ENCODE results near the gene PPTC7. TPM values are rescaled to one million over a fixed set of nuclear protein-coding genes. Genes with fewer than 3 reads are reported as not detected.

Gene PPTC7
- total RNA-seq, 4 donors from 2014 or later = 25.3 to 36.4 (median 27.1) TPM

- intact Hi-C loops (cut with DNase I; ENCODE audit: low total_unique reads) = no loop called here
- Histone ChIP-seq H3K27me3 (no peaks in the 10 kb centered on the region), H3K4me3 (no peak overlapping the region), H3K27ac (peak overlapping the region; percentile 66 to 77 (median 72)), H3K4me1 (peaks cover 37 to 73% (median 53%) of the 10 kb centered on the region in 4 donors), H3K9me3 (no peaks in the 10 kb centered on the region), H3K36me3 (peaks cover 0 to 20% (median 0%) of the 10 kb centered on the region in 4 donors)
- peak; percentile 62 for DNase-seq
- in situ Hi-C loops (cut with MboI; ENCODE audit: low pct_ligation_motif_present in 1 of 4, low pct_unique_long_range_greater_than_20kb in 1 of 4, low sequenced_read_pairs in 3 of 4) = no loop called here
- 70 to 74% methylated on average over 3 to 5 of the region's 5 CpGs for whole genome bisulfite sequencing, 2 donors (ENCODE audit: low coverage in 1 of 2)
- TF ChIP-seq POLR2A (IDR thresholded peaks at IDR 0.05) (no peak), CTCF (IDR thresholded peaks at IDR 0.05) (peak in 1 of 5 experiments; percentile 40)
These were observed 44.1 kb downstream of the PPTC7 start for GRCh38 chr12:110538869-110539622.

- no peaks in the 10 kb centered on the region for H3K27me3 ChIP-seq
- in situ Hi-C loops (cut with MboI; ENCODE audit: low pct_ligation_motif_present in 1 of 4, low pct_unique_long_range_greater_than_20kb in 1 of 4, low sequenced_read_pairs in 3 of 4) = no loop called here
- intact Hi-C loops (cut with DNase I; ENCODE audit: low total_unique reads) = no loop called here
- peaks cover 37 to 75% (median 53%) of the 10 kb centered on the region in 4 donors for H3K4me1 ChIP-seq
- H3K9me3 ChIP-seq = no peaks in the 10 kb centered on the region
- H3K4me3 ChIP-seq = no peak overlapping the region
- WGBS, 2 donors (ENCODE audit: low coverage in 1 of 2) = 58% methylated on average over 9 of the region's 9 CpGs; no CpG with 5 or more reads in 1 of the 2 donors
- H3K27ac ChIP-seq = peak overlapping the region; percentile 66 to 77 (median 72)
- TF ChIP-seq CTCF (IDR thresholded peaks at IDR 0.05) (no peak), EP300 (IDR thresholded peaks at IDR 0.05; ENCODE audit: low read depth) (no peak), POLR2A (IDR thresholded peaks at IDR 0.05) (no peak), POLR2AphosphoS5 (IDR thresholded peaks at IDR 0.05) (no peak)
- peak; percentile 44 for DNase-seq
- peaks cover 0 to 20% (median 0%) of the 10 kb centered on the region in 4 donors for H3K36me3 ChIP-seq
These were observed 45.3 kb downstream of the PPTC7 start for GRCh38 chr12:110537605-110538409.

GRCh38 chr12:110536834-110537604 lies 46.1 kb downstream of the PPTC7 start:
- H3K27ac ChIP-seq = peak overlapping the region; percentile 66 to 77 (median 72)
- intact Hi-C loops (cut with DNase I; ENCODE audit: low total_unique reads) (no loop called here), in situ Hi-C loops (cut with MboI; ENCODE audit: low pct_ligation_motif_present in 1 of 4, low pct_unique_long_range_greater_than_20kb in 1 of 4, low sequenced_read_pairs in 3 of 4) (no loop called here)
- TF ChIP-seq POLR2A (IDR thresholded peaks at IDR 0.05) (no peak), CTCF (IDR thresholded peaks at IDR 0.05) (no peak), EP300 (IDR thresholded peaks at IDR 0.05; ENCODE audit: low read depth) (no peak), POLR2AphosphoS5 (IDR thresholded peaks at IDR 0.05) (no peak)
- H3K27me3 ChIP-seq = no peaks in the 10 kb centered on the region
- no peak for DNase-seq
- WGBS, 2 donors (ENCODE audit: low coverage in 1 of 2) = 44 to 65% methylated on average over 2 to 4 of the region's 4 CpGs
- peaks cover 0 to 20% (median 0%) of the 10 kb centered on the region in 4 donors for H3K36me3 ChIP-seq
- peaks cover 38 to 75% (median 58%) of the 10 kb centered on the region in 4 donors for H3K4me1 ChIP-seq
- no peak overlapping the region for H3K4me3 ChIP-seq
- H3K9me3 ChIP-seq = no peaks in the 10 kb centered on the region

Data from transverse colon (tissue), 4 donors.